NCI-H187 (cell line): Measurements from ENCODE around the gene C16orf86.
"Not testable (repeated sequence)": the region's sequence is repeated elsewhere in the genome, so short reads cannot be mapped to it uniquely, and the experiment has no call there.

Source experiments
- DNase-seq, 2 experiments: peaks; one replicate each; lab custom pipeline; 2025; lab: John Stamatoyannopoulos, UW

C16orf86 gene

GRCh38 chr16:67667453-67667816 is 821 bp downstream of the C16orf86 start:
- no peak for DNase-seq

DNA sequence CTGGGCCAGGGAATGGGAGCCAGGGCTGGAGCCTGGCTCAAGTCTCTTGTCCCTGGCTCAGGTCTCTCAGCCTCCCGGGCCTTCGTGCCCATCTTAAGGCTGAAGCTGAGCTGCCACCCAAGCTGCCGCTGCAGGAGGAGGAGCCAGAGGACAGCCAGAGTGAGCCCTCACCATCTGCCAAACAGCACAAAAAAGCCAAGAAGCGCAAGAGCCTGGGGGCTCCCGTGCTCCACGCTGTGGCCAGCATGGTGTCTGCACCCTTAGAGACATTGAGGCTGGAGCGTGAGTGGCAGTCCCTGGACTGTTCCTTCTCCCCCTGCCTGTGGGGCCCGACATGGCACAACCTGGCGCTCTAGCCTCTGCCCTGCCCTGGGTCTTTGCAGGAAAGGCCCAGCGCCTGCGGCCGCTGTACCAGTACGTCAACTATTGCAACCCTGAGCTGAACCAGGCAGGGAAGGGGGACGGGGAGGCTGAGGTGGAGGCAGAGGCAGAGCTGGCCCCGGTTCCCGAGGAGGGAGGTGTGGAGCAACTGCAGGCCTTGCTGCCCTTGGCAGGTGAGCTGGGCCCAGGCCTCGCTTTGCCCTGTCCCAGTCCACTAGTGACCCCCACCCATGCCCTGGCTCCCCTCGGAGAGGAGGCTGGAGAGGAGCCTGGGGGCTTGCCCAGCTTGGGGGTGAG is 1.3 kb downstream of the C16orf86 start:
- peak; percentile 31 to 58 for DNase-seq

GRCh38 chr16:67668495-67669157 is 2.0 kb downstream of the C16orf86 start:
- no peak for DNase-seq

- DNase-seq, result no peak
These were observed 3.0 kb downstream of the C16orf86 start for GRCh38 chr16:67669499-67670101.

DNA sequence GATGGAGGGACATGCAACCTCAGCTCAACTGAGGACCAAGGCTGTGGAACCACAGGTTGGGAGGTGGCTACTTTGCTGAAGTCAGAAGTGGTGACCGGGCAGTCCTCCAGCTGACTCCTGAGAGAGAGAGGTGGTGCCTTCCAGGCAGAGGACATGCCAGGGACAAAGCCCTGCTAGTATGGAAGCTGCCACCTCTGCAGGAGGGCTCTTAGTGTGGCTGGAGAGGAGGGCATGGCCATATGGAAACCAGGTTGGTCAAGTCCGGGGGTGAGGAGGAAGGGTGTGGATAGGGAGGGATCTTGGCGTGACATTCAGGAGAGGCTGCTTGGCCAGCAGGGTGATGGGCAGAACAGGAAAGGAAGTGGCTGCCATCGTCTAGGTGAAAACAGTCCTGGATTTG is 5.7 kb downstream of the C16orf86 start:
- DNase-seq, result no peak

DNA sequence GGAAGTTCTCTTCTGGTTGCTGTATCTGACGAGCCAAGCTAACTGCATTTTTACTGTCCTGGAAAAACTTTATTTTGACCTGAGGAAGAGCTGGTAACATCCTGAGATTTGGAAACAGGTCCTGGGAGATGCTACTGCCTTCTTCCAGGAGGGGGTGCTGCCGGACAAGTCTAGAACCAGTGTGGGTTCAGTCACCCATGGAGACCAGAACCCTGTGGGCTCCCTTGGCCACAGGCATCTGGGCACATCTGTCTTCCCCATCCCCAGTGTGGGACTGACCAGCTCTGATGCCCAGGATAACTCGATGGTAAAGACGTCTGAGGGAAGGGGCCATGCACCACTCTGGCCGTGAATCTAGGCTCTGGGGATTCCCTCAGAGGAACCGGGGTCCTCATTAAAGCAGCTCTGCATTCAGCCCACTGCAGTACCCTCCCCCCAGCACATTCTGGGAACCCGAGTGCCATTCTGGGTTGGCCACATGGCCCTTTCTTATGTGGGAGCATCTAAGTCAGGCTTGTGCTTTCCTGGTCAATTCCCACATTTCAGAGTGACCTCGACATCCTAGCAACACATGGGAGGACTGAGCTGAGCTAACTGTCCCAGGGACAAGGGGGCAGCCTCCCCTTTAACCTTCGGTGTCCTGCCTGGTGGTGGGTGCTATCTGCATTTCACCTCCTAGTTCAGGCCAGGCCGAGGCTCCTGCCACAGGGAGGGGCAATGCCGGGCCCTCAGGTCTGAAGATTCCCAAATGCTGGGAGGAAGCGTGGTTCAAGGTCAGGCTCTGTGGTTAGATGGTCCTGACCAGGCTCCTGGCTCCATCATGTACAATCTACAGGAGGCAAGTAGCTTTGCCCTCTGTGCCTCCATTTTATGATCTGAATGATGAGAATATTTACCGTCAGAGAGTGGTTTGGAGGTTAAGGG is 6.4 kb downstream of the C16orf86 start:
- DNase-seq, result peak; percentile 0 to 20

DNA sequence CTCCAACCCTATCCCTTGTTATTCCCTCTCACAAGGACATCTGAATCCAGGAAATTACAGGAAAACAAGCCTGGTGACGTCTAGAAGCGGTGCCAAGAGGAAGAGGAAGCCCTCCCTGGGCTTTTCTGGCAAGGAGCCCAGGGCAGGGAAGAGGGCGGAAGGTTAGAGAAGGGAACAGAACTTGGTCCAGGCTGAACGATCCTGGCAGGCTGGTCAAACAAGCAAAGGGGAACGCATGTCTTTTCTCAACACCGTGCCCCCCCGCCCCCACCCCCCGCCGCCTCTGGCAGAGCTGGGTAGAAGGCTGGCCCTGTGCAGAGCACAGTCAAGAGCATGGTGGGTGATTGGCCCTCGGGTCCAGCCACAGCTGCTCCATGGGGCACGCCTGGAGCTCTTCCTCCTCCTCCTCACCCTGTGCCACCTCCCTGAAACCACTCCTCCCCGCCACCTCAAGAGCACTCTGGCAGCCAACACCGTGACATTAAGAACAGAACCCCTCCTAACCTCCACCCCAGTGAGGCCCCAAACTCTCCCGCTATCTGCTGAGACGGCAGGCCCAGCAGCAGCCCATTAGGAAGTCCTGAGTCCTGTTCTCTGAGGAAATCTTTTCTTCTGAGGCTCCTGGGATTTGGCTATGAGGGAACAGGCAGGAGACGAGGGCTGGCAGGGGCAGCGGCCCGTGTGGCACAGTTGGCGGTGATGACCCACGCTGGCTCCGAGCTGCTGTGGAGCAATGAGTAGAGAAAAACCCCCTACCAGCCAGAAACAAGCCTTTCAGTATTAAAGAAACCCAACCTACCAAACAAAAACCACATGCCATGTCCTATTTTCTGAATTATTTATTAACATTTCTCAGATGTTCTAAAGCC is 7.3 kb downstream of the C16orf86 start:
- DNase-seq, result peak in 1 of 2 experiments; percentile 11

DNA sequence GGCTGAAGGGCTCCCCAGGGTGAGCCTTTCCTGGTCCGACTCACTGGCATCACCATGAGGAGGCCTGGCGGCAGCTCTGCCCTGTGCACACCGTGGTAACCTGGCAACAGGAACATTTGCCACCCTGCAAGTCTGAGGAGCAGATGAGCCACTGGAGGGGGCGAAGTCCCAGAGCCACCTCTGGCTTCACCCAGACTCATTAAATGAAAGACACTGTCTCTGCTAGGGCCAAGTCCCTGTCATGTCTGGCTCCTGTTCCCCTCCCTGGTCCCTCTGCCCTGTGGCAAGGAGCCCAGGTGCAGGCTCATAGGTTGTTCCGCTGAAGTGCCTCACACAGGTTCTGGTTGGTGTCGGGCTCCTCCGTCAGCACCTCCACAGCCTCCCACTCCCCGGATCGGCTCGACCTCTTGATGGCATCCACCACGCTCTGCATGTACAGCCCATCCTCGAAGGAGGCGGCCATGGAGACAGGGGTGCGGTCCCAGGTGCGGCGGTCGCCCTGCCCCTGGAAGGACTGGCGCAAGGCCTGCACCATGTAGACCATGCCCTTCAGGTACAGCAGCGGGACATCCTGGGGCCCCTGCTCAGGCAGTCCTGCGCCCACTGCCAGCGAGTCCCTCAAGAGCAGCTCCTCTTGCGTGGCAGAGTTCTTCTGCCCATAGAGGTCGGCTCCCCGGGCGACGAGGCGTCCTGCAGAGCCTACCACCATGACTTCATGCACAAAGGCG is 8.4 kb downstream of the C16orf86 start:
- no peak for DNase-seq

DNA sequence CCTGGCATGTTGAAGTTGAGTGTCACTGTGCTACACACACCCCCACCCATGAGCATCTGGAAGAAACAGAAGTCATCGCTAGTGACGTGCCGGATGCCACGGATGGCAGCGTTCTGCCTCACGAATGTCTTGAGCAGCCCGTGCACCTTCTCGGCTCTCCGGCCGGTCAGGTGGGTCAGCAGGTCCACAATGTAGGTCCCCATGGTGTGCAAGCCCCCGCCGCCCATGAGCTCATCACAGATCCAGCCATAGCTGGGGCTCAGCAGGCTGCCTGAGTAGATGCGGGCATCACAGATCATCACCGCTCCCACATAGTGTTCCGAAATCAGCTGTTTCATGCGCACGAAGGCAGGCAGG is 8.9 kb downstream of the C16orf86 start:
- no peak for DNase-seq

DNA sequence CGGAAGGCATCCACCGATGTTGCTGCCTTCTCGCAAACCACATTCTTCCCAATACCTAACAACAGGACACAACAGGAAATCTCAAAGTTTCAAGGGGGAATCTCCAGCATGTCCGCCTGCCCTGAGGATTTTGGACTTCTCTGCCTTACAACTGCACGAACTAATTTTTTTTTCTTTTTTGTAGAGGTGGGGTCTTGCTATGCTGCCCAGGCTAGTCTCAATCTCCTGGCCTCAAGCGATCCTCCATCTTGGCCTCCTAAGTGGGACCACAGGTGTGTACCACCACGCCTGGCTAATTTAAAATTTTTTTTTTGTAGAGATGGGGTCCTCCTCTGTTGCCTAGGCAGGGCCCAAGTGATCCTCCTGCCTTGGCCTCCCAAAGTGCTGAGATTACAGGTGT is 9.4 kb downstream of the C16orf86 start:
- DNase-seq, result no peak

GRCh38 chr16:67676516-67676915 is 9.9 kb downstream of the C16orf86 start:
- no peak for DNase-seq

GRCh38 chr16:67676939-67677338 is 10.3 kb downstream of the C16orf86 start:
- DNase-seq, result no peak

DNA sequence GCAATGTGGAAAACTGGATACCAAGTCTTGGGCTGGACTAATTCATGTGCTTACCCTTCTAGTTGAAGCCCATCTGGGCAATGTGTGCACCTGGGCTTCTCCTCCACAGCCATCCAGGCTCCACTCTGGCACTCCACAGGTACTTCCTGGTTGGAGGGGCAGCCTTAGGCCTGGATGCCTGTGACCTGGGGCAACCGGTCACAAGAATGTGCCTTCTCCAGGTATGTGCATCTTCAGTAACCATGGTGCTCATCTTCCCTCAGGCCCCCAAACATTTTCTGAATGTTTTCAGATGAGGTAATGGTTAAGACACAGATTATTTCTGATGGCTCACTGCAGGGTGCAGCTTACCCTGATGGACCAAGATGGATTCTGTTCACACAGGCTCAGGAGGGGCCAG is 11.1 kb downstream of the C16orf86 start:
- no peak for DNase-seq

DNA sequence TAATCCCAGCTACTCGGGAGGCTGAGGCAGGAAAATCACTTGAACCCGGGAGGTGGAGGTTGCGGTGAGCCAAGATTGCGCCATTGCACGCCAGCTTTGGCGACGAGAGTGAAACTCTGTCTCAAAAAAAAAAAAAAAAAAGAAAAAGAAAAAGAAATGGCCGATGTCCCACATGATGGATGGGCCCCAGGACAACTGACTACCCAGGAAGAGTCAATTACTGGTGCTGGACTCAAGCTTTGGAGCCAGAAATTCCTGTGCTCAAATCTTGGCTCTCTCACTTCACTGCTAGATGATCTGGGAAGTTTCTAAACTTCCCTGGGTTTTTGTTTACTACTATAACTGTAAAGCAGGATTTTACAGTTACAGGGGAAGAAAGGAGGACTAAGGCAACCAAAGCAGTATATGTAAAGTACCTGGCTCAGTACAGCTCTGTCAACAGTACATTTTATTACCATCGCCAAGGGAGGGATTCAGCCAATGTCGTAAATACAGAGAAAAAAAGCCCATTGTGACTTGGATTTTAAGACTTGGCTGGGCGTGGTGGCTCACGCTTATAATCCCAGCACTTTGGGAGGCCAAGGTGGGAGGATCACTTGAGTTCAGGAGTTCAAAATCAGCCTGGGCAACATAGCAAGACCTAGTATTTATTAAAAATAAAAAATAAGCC is 11.9 kb downstream of the C16orf86 start:
- no peak for DNase-seq

DNA sequence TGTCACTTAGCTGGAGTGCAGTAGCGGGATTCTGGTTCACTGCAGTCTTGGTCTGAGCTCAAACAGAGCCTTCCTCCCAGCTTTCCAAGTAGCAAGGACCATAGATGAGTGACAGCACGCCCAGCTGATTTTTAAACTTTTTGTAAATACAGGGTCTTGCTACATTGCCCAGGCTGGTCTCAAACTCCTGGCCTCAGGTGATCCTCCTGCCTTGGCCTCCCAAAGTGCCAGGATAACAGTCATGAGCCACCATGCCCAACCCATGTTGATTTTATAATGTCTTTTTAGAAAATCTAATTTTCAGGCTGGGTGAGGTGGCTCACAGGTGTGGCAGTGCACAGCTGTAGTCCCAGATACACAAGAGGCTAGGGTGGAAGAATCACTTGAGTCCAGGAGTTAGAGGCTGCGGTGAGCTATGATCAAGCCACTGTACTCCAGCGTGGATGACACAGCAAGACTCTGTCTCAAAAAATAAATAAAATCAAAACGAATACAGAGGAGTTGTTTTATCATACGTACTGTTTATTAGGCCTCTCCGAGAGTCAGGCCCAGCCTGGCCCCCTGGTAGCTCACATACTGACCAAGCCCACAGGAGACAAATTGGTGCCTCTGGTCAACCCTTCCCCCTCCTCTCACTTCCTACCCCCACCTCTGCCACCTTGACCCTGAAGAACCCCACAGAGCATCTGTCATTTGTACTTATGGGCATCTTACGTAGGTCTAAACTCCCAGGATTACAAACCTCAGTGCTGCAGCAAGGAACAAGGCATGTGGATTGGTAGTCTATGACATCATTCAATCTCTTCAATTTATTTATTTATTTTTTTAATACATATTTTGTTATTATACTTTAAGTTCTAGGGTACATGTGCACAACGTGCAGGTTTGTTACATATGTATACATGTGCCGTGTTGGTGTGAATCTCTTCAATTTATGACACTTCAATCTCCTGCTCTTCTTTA is 13.6 kb downstream of the C16orf86 start:
- DNase-seq, result no peak

GRCh38 chr16:67683767-67684166 is 17.2 kb downstream of the C16orf86 start:
- DNase-seq, result no peak

DNA sequence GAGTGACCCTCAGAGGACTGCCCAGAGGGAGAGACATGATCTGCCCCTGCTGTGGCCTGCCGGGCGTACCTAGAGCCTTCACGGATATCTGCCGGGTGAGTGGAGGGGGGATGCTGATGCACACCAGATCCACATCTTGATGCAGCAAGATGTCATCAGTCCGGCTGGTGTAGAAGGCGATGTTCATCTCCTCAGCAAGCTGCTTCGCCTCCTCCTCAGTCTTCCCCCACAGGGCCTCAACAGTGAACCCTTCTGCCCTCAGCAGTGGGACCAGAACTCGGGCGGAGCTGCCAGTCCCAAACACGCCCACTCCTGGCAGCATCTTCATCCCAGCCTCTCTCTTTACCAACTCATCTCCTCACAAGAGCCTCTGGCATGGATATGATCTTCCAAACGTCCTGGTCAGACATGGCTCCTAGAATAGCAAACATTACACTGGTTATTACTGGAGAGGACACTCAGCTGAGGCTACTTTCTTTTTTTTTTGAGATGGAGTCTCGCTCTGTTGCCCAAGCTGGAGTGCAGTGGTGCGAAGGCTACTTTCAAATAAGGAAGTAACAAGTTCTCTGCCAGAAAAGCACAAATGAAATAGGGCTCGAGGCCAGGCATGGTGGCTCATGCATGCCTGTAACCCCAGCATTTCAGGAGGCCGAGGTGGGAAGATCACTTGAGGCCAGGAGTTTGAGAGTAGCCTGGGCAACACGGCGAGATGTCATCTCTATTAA is 18.9 kb downstream of the C16orf86 start:
- no peak for DNase-seq

- DNase-seq, result not testable (repeated sequence)
These were observed 27.1 kb downstream of the C16orf86 start for GRCh38 chr16:67693517-67694285.
